SU-DHL-6 (cell line): ENCODE data around the gene CNTNAP5.

Experiments
- H2AFZ ChIP-seq: fragments of 200-600 bp; sonication (generic); 2 replicates; pipeline ENCODE4 v1.6.1; 2014; ENCODE audit warnings: low read depth, mild to moderate bottlenecking, moderate library complexity, mixed read lengths, antibody characterized with exemption, low read length; ENCODE audit not compliant: severe bottlenecking
- H3F3A ChIP-seq: fragments of 200-600 bp; shearing (Covaris generic); 2 replicates; pipeline ENCODE4 v1.6.0; 2016; ENCODE audit warnings: antibody characterized with exemption, mild to moderate bottlenecking; ENCODE audit not compliant: insufficient read depth
- H3K27ac ChIP-seq: fragments of 200-600 bp; sonication (generic); 2 replicates; pipeline ENCODE4 v1.5.1; 2016; ENCODE audit warnings: low read depth, mild to moderate bottlenecking, low read length, moderate library complexity, mixed read lengths
- H3K27me3 ChIP-seq: fragments of 200-600 bp; sonication (generic), shearing (Covaris generic); 2 replicates; pipeline ENCODE4 v1.6.0; 2014; ENCODE audit warnings: mild to moderate bottlenecking, low read length
- H3K36me3 ChIP-seq: fragments of 200-600 bp; sonication (generic); 2 replicates; pipeline ENCODE4 v1.6.1; 2014; ENCODE audit warnings: mild to moderate bottlenecking, low read length, mixed read lengths
- H3K4me2 ChIP-seq: fragments of 300-600, 200-600 bp; shearing (Covaris generic), sonication (generic); 2 replicates; pipeline ENCODE4 v1.6.0; 2014; ENCODE audit warnings: low read length, low read depth, mild to moderate bottlenecking; ENCODE audit not compliant: poor library complexity, severe bottlenecking
- H3K4me3 ChIP-seq: fragments of 200-600 bp; sonication (generic); 2 replicates; pipeline ENCODE4 v1.5.1; 2014; ENCODE audit warnings: antibody characterized with exemption, low read length, mild to moderate bottlenecking, mixed read lengths; ENCODE audit not compliant: insufficient read depth, poor library complexity, severe bottlenecking
- H3K79me2 ChIP-seq: fragments of 200-600 bp; sonication (generic); 2 replicates; pipeline ENCODE4 v1.6.1; 2014; ENCODE audit warnings: mild to moderate bottlenecking, low read length, moderate library complexity; ENCODE audit not compliant: insufficient read depth
- H3K9ac ChIP-seq: fragments of 200-600 bp; sonication (generic); 2 replicates; pipeline ENCODE4 v1.7.0; 2014; ENCODE audit warnings: mild to moderate bottlenecking, low read length
- H3K9me2 ChIP-seq: fragments of 200-600 bp; sonication (generic); replicated peaks from 2 replicates; pipeline ENCODE4 v1.6.1; 2014; ENCODE audit warnings: low read length; ENCODE audit not compliant: insufficient read depth
- H3K9me3 ChIP-seq: fragments of 200-600 bp; sonication (generic); 2 replicates; pipeline ENCODE4 v1.6.1; 2014; ENCODE audit warnings: low read length, mixed read lengths; ENCODE audit not compliant: insufficient read depth
- H4K20me1 ChIP-seq: fragments of 200-600 bp; sonication (generic); 2 replicates; pipeline ENCODE4 v1.6.1; 2014; ENCODE audit warnings: low read depth, mild to moderate bottlenecking, antibody characterized with exemption, low read length, moderate library complexity, mixed read lengths
- CTCF ChIP-seq: fragments of 200-600 bp; sonication (generic); IDR thresholded peaks from one replicate; pipeline ENCODE4 v1.5.1; 2017; ENCODE audit warnings: antibody characterized with exemption, mild to moderate bottlenecking, low read length, moderate library complexity; ENCODE audit not compliant: insufficient read depth, poor library complexity, severe bottlenecking
- EZH2phosphoT487 ChIP-seq: fragments of 200-600 bp; sonication (generic), shearing (Covaris generic); conservative IDR thresholded peaks from 2 replicates; pipeline ENCODE4 v1.6.1; 2018; ENCODE audit warnings: mild to moderate bottlenecking, antibody characterized with exemption, low read length, moderate library complexity, mixed read lengths

The CNTNAP5 gene

GRCh38 chr2:124725187-124725586 is 700.1 kb downstream of the CNTNAP5 start:
- Histone ChIP-seq H3K4me2 (no peak overlapping the region), H4K20me1 (no peaks in the 10 kb centered on the region), H3K27me3 (no peaks in the 10 kb centered on the region), H3K9ac (no peak overlapping the region), H3K9me2 (no peaks in the 10 kb centered on the region; the same call in 1 of the 2 replicates), H3F3A (no peaks in the 10 kb centered on the region), H3K36me3 (no peaks in the 10 kb centered on the region), H3K27ac (no peak overlapping the region), H3K4me3 (no peak overlapping the region), H3K9me3 (no peaks in the 10 kb centered on the region), H2AFZ (no peak overlapping the region), H3K79me2 (no peaks in the 10 kb centered on the region)
- TF ChIP-seq EZH2phosphoT487 (no peak), CTCF (no peak)

GRCh38 chr2:124740636-124741035 is 715.5 kb downstream of the CNTNAP5 start:
- H4K20me1 ChIP-seq, result no peaks in the 10 kb centered on the region
- H3K27ac ChIP-seq, result no peak overlapping the region
- no peaks in the 10 kb centered on the region for H3K9me3 ChIP-seq
- H3K4me3 ChIP-seq, result no peak overlapping the region
- no peaks in the 10 kb centered on the region for H3K27me3 ChIP-seq
- H3K9me2 ChIP-seq, result no peaks in the 10 kb centered on the region
- no peaks in the 10 kb centered on the region for H3K79me2 ChIP-seq
- H2AFZ ChIP-seq, result no peak overlapping the region
- no peaks in the 10 kb centered on the region for H3K36me3 ChIP-seq
- no peak overlapping the region for H3K9ac ChIP-seq
- TF ChIP-seq EZH2phosphoT487 (no peak), CTCF (no peak)
- no peak overlapping the region for H3K4me2 ChIP-seq
- no peaks in the 10 kb centered on the region for H3F3A ChIP-seq

- no peak overlapping the region for H2AFZ ChIP-seq
- H3F3A ChIP-seq, result no peaks in the 10 kb centered on the region
- no peaks in the 10 kb centered on the region for H4K20me1 ChIP-seq
- H3K4me2 ChIP-seq, result no peak overlapping the region
- H3K79me2 ChIP-seq, result no peaks in the 10 kb centered on the region
- no peaks in the 10 kb centered on the region for H3K9me3 ChIP-seq
- TF ChIP-seq CTCF, result no peak
- no peak for TF ChIP-seq EZH2phosphoT487
- H3K36me3 ChIP-seq, result no peaks in the 10 kb centered on the region
- no peak overlapping the region for H3K4me3 ChIP-seq
- no peak overlapping the region for H3K9ac ChIP-seq
- H3K27me3 ChIP-seq, result no peaks in the 10 kb centered on the region
- H3K27ac ChIP-seq, result no peak overlapping the region
- no peaks in the 10 kb centered on the region for H3K9me2 ChIP-seq
Measured at GRCh38 chr2:124753842-124754241, 728.8 kb downstream of the CNTNAP5 start.
